Neural cell (in vitro differentiated cells): ENCODE measurements around the gene ARHGAP29.

Experiments used
- CTCF ChIP-seq: fragments of 450-650 bp; IDR thresholded peaks from 2 replicates; pipeline ENCODE4 v1.5.1; 2014; ENCODE audit warnings: antibody characterized with exemption, mild to moderate bottlenecking, moderate library complexity; ENCODE audit not compliant: poor library complexity, severe bottlenecking
- EP300 ChIP-seq: fragments of 450-650 bp; conservative IDR thresholded peaks from 2 replicates; pipeline ENCODE4 v1.6.1; 2014; ENCODE audit warnings: antibody characterized with exemption, mild to moderate bottlenecking, moderate library complexity; ENCODE audit not compliant: poor library complexity, severe bottlenecking
- EZH2 ChIP-seq: fragments of 200-600, 300-800 bp; shearing (Covaris generic), sonication (generic); IDR thresholded peaks from 2 replicates; pipeline ENCODE4 v1.6.1; 2014; ENCODE audit warnings: antibody characterized with exemption, low read length, borderline replicate concordance, mild to moderate bottlenecking; ENCODE audit not compliant: insufficient read depth, poor library complexity, severe bottlenecking
- MXI1 ChIP-seq: fragments of 450-650 bp; conservative IDR thresholded peaks from 2 replicates; pipeline ENCODE4 v1.6.1; 2014; ENCODE audit warnings: antibody characterized with exemption, mild to moderate bottlenecking; ENCODE audit not compliant: poor library complexity, severe bottlenecking
- POLR2AphosphoS5 ChIP-seq: IDR thresholded peaks from 2 replicates; pipeline ENCODE4 v1.6.1; 2012
- RAD21 ChIP-seq: fragments of 450-650 bp; conservative IDR thresholded peaks from 2 replicates; pipeline ENCODE4 v1.6.1; 2014; ENCODE audit warnings: antibody characterized with exemption, mild to moderate bottlenecking, moderate library complexity
- REST ChIP-seq: IDR thresholded peaks from 2 replicates; pipeline ENCODE4 v1.6.1; 2012; ENCODE audit warnings: borderline replicate concordance
- TAF1 ChIP-seq: IDR thresholded peaks from 2 replicates; pipeline ENCODE4 v1.6.1; 2012; ENCODE audit warnings: low read depth

GRCh38 chr1:94194079-94194865, 43.1 kb downstream of the ARHGAP29 start:
- TF ChIP-seq RAD21: no peak
- no peak for TF ChIP-seq TAF1
- no peak for TF ChIP-seq CTCF
- TF ChIP-seq MXI1: no peak
- no peak for TF ChIP-seq EP300
- TF ChIP-seq POLR2AphosphoS5: no peak
- no peak for TF ChIP-seq EZH2
- TF ChIP-seq REST: no peak
